Aorta (tissue), 5 donors: ENCODE measurements around the gene OSBPL3. TPM values are rescaled to one million over a fixed set of nuclear protein-coding genes. Genes with fewer than 3 reads are reported as not detected.
"Not testable (repeated sequence)": the region's sequence is repeated elsewhere in the genome, so short reads cannot be mapped to it uniquely, and the experiment has no call there.

Source experiments
- ATAC-seq: fragments of 200-7000 bp; cut with Tn5 transposase; one replicate; pipeline ENCODE4 v1.9.1; 2022; ENCODE audit warnings: moderate library complexity; ENCODE audit not compliant: low FRiP score
- DNase-seq, 2 donors: peaks; one replicate each; pipeline ENCODE4 v3.0.0-alpha.2; 2020
- H3K27ac ChIP-seq, 2 donors: one replicate each; pipeline ENCODE4 v1.5.1; 2013; ENCODE audit warnings: low read length in 2 of 2, mild to moderate bottlenecking in 2 of 2, moderate library complexity in 2 of 2, control low read depth in 1 of 2, inconsistent platforms in 1 of 2, low read depth in 1 of 2
- H3K27me3 ChIP-seq, 2 donors: one replicate each; pipeline ENCODE4 v1.6.1; 2013; ENCODE audit warnings: control low read depth in 1 of 2, low read length in 1 of 2, mild to moderate bottlenecking in 1 of 2, moderate library complexity in 1 of 2; ENCODE audit not compliant: insufficient read depth in 2 of 2, control insufficient read depth in 1 of 2
- H3K36me3 ChIP-seq, 2 donors: one replicate each; pipeline ENCODE4 v1.6.1; 2013; ENCODE audit warnings: control low read depth in 1 of 2, low read length in 1 of 2, mild to moderate bottlenecking in 1 of 2; ENCODE audit not compliant: insufficient read depth in 2 of 2, control insufficient read depth in 1 of 2
- H3K4me1 ChIP-seq, 2 donors: one replicate each; pipeline ENCODE4 v1.6.1; 2013; ENCODE audit warnings: low read length in 2 of 2, control low read depth in 1 of 2, mild to moderate bottlenecking in 1 of 2, moderate library complexity in 1 of 2; ENCODE audit not compliant: insufficient read depth in 2 of 2, control insufficient read depth in 1 of 2
- H3K4me3 ChIP-seq, 2 donors: one replicate each; pipeline ENCODE4 v1.5.1; 2013; ENCODE audit warnings: low read length in 2 of 2, control low read depth in 1 of 2, mild to moderate bottlenecking in 1 of 2
- H3K9me3 ChIP-seq: one replicate; pipeline ENCODE4 v1.6.1; 2013; ENCODE audit warnings: mild to moderate bottlenecking, low read length; ENCODE audit not compliant: control insufficient read depth
- WGBS, 2 donors: extraction: QIAGEN DNeasy Blood & Tissue Kit; methylation state at CpG; one replicate each; pipeline ENCODE4 v1.1.7; 2013; 5-methylcytosine and 5-hydroxymethylcytosine counted together
- intact Hi-C, 2 donors: fragments of 100-400 bp; cut with DNase I; formaldehyde crosslinking; loops; one replicate each; pipeline versions ENCODE4 v1.14.2 to v1.15.0; 2022
- polyA plus RNA-seq, 2 donors: library from polyadenylated mRNA; stranded (reverse); fragments of 200-250 nt; gene quantifications; one replicate each; pipeline ENCODE4 v1.2.3, GENCODE V29; 2013
- total RNA-seq, 2 donors: library from RNA; stranded (reverse); fragmentation: NEBNext Ultra II Directional; extraction: Animal tissue kit (Norgen Biotek cat#: 25700); gene quantifications; one replicate each; pipeline ENCODE4 v1.2.1, GENCODE V29; 2021
- donor health status: healthy with polysubstance abuse.
- donor health status: Bipolar disorder and iron deficiency.
- donor health status: DM: no; HTN: no; CAD: no.
- donor health status: DM: no; HTN: no; CAD: no.
- donor health status: DM: yes; HTN: yes; CAD: no.

OSBPL3 gene
- total and polyA plus RNA-seq, 4 donors: 0.41 to 15.6 (median 5.6) TPM

- H3K27me3 ChIP-seq: peaks cover 0 to 2% of the 10 kb centered on the region in 2 donors
- WGBS, 2 donors: 83 to 94% methylated on average over 4 of the region's 4 CpGs
- no peak overlapping the region for H3K4me3 ChIP-seq
- ATAC-seq: no peak
- H3K36me3 ChIP-seq: no peaks in the 10 kb centered on the region
- H3K27ac ChIP-seq: no peak overlapping the region
- intact Hi-C loops: no loop called here
- H3K4me1 ChIP-seq: no peaks in the 10 kb centered on the region
- peaks cover 2% of the 10 kb centered on the region for H3K9me3 ChIP-seq
- DNase-seq: no peak
Observed at GRCh38 chr7:24905996-24906770, 73.8 kb downstream of the OSBPL3 start.

- DNase-seq, H3K27me3 ChIP-seq, H3K4me3 ChIP-seq, H3K9me3 ChIP-seq, H3K36me3 ChIP-seq, H3K4me1 ChIP-seq, intact Hi-C loops, ATAC-seq, H3K27ac ChIP-seq: not testable (repeated sequence)
- 77 to 79% methylated on average over 4 of the region's 4 CpGs for WGBS, 2 donors
Observed at GRCh38 chr7:24903992-24904391, 76.0 kb downstream of the OSBPL3 start.

GRCh38 chr7:24903559-24903958 lies 76.4 kb downstream of the OSBPL3 start:
- Histone ChIP-seq H3K27me3 (no peaks in the 10 kb centered on the region), H3K9me3 (peaks cover 2% of the 10 kb centered on the region), H3K36me3 (no peaks in the 10 kb centered on the region), H3K4me1 (no peaks in the 10 kb centered on the region), H3K4me3 (no peak overlapping the region), H3K27ac (no peak overlapping the region)
- ATAC-seq (no peak), DNase-seq (no peak)
- WGBS, 2 donors: 86 to 87% methylated on average over 3 of the region's 3 CpGs
- intact Hi-C loops: no loop called here

- no peak overlapping the region for H3K27ac ChIP-seq
- peaks cover 2% of the 10 kb centered on the region for H3K9me3 ChIP-seq
- DNase-seq (no peak), ATAC-seq (no peak)
- H3K4me3 ChIP-seq: no peak overlapping the region
- intact Hi-C loops: no loop called here
- H3K36me3 ChIP-seq: no peaks in the 10 kb centered on the region
- no peaks in the 10 kb centered on the region for H3K4me1 ChIP-seq
- H3K27me3 ChIP-seq: no peaks in the 10 kb centered on the region
- WGBS, 2 donors: 83 to 84% methylated on average over 2 of the region's 2 CpGs
Observed at GRCh38 chr7:24902931-24903330, 77.0 kb downstream of the OSBPL3 start.

- no peak overlapping the region for H3K27ac ChIP-seq
- intact Hi-C loops: no loop called here
Observed at GRCh38 chr7:24902276-24902675, 77.7 kb downstream of the OSBPL3 start.

GRCh38 chr7:24899905-24900304 lies 80.1 kb downstream of the OSBPL3 start:
- ATAC-seq (no peak), DNase-seq (no peak)
- 77 to 80% methylated on average over 4 of the region's 4 CpGs for WGBS, 2 donors

More at GRCh38 chr7:24902276-24902675, 77.7 kb downstream of the OSBPL3 start:
- Histone ChIP-seq H3K36me3 (no peaks in the 10 kb centered on the region), H3K4me3 (no peak overlapping the region), H3K27me3 (no peaks in the 10 kb centered on the region), H3K4me1 (no peaks in the 10 kb centered on the region), H3K9me3 (peaks cover 2% of the 10 kb centered on the region)
- DNase-seq (no peak), ATAC-seq (no peak)
- WGBS, 2 donors: 62 to 68% methylated on average over 2 of the region's 2 CpGs

GRCh38 chr7:24899161-24899560 lies 80.8 kb downstream of the OSBPL3 start:
- H3K36me3 ChIP-seq: no peaks in the 10 kb centered on the region
- no peaks in the 10 kb centered on the region for H3K4me1 ChIP-seq
- peaks cover 2% of the 10 kb centered on the region for H3K9me3 ChIP-seq
- no peak for ATAC-seq
- no peaks in the 10 kb centered on the region for H3K27me3 ChIP-seq
- H3K27ac ChIP-seq: no peak overlapping the region
- intact Hi-C loops: no loop called here
- H3K4me3 ChIP-seq: no peak overlapping the region
- no peak for DNase-seq
- 92% methylated on average over 1 of the region's 1 CpG for WGBS, 2 donors

More at GRCh38 chr7:24899905-24900304, 80.1 kb downstream of the OSBPL3 start:
- no peaks in the 10 kb centered on the region for H3K4me1 ChIP-seq
- H3K27me3 ChIP-seq: no peaks in the 10 kb centered on the region
- no peak overlapping the region for H3K27ac ChIP-seq
- intact Hi-C loops: no loop called here
- H3K9me3 ChIP-seq: peaks cover 2% of the 10 kb centered on the region
- no peaks in the 10 kb centered on the region for H3K36me3 ChIP-seq
- no peak overlapping the region for H3K4me3 ChIP-seq

GRCh38 chr7:24898691-24899090 lies 81.3 kb downstream of the OSBPL3 start:
- intact Hi-C loops: no loop called here
- 85 to 92% methylated on average over 4 of the region's 4 CpGs for WGBS, 2 donors

GRCh38 chr7:24896031-24896501 lies 83.9 kb downstream of the OSBPL3 start:
- intact Hi-C loops: no loop called here
- WGBS, 2 donors: 61 to 64% methylated on average over 4 of the region's 4 CpGs
- no peak for DNase-seq
- Histone ChIP-seq H3K36me3 (no peaks in the 10 kb centered on the region), H3K4me1 (no peaks in the 10 kb centered on the region), H3K4me3 (no peak overlapping the region), H3K9me3 (no peaks in the 10 kb centered on the region), H3K27ac (no peak overlapping the region), H3K27me3 (no peaks in the 10 kb centered on the region)
- no peak for ATAC-seq

More at GRCh38 chr7:24898691-24899090, 81.3 kb downstream of the OSBPL3 start:
- Histone ChIP-seq H3K27ac (no peak overlapping the region), H3K27me3 (no peaks in the 10 kb centered on the region), H3K4me3 (no peak overlapping the region), H3K36me3 (no peaks in the 10 kb centered on the region), H3K9me3 (peaks cover 2% of the 10 kb centered on the region), H3K4me1 (no peaks in the 10 kb centered on the region)
- DNase-seq: no peak
- no peak for ATAC-seq
